ENCODE results near the gene CKAP4. TPM values are rescaled to one million over a fixed set of nuclear protein-coding genes. Genes with fewer than 3 reads are reported as not detected.
A peak's percentile ranks its signal among the peaks of the same experiment; 100 is the strongest.
"Not testable (repeated sequence)": the region's sequence is repeated elsewhere in the genome, so short reads cannot be mapped to it uniquely, and the experiment has no call there.

The CKAP4 gene
- 36.2 and 55.9 TPM in 2 replicates for total RNA-seq

DNA sequence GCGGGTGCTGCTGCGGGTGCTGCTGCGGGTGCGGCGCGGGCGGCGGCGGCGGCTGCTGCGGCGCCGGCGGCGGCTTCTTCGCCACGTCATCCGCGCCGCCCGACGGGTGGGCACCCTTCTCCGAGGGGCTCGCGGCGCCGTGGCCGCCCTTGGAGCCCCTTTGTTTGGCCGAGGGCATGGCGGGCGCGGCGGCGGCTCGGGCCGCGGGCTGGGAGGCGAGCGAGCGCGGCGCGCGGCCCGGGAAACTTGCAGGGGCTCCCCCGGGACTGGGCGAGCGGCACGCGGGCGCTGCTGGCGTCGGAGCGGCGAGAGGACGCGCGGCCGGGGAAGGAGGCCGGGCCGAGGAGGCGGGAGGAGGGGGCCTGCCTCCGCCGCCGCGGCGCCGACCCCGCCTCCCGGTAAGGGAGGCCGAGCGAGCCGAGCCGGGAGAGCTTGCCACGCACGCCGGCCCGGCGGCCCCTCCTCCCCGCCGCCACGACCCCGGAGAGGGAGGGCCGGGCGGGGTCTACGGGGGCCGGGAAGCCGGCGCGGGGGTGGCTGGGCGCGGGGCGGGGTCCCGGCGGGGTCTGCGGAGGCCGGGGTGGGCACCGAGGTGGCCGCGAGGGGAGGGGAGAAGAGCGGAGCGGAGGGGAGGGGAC, at the start of gene CKAP4:
TSS of gene CKAP4 (minus strand) at position 347 of the 638 bp plus-strand sequence. CDS start at position 178, 169 bp downstream.
- DNase-seq (ENCODE audit: low read depth in 2 of 2), result peak; percentile 43 to 91

- DNase-seq (ENCODE audit: low read depth in 2 of 2), result no peak
Measured at GRCh38 chr12:106297075-106297474, 49.3 kb upstream of the CKAP4 start.

DNA sequence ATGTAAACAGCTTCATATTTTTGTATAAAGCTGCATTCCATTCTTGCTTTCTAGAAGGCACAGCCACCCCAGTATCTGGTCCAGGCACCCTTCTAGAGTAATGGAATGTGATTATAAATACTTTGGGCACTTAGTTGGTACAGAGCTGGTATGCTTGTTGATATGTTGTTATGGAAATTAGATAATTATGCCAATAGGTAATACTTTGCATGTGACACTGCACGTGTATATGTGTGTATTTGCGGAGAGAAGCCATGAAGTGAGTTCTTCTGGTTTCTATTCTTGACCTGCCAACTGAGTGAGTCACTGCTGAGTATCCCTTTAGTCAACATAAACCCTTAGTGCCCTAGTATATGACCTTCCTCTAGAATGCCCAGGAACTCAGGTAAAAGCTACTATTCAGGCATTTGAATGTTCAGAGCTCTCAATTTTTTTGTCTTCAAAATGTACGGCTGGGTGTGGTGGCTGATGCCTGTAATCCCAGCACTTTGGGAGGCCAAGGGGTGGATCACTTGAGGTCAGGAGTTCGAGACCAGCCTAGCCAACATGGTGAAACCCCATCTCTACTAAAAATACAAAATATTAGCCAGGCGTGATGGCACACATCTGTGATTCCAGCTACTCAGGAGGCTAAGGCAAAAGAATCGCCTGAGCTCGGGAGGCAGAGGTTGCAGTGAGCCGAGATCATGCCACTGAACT, 48.5 kb upstream of the CKAP4 start:
- DNase-seq (ENCODE audit: low read depth in 2 of 2), result peak in 1 of 2 donors; percentile 29

GRCh38 chr12:106292339-106292738, 44.5 kb upstream of the CKAP4 start:
- no peak for DNase-seq (ENCODE audit: low read depth in 2 of 2)

DNA sequence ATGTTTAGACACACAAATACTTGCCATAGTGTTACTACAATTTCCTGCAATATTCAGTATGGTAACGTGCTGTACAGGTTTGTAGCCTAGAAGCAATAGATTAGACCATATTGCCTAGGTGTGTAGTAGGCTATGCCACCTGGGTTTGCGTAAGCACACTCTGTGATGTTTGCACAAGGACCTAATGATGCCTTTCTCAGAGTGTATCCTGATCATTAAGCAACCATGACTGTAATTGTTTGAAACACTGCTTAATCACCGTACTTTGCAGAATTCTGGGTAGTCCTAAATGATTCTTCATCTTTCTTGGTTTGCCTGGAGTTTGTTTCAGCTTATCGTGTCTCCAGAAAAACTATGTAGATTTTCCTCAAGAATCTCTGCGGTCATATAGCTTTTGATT, 43.5 kb upstream of the CKAP4 start:
- DNase-seq (ENCODE audit: low read depth in 2 of 2), result no peak

GRCh38 chr12:106290666-106291065, 42.8 kb upstream of the CKAP4 start:
- DNase-seq (ENCODE audit: low read depth in 2 of 2), result no peak

DNA sequence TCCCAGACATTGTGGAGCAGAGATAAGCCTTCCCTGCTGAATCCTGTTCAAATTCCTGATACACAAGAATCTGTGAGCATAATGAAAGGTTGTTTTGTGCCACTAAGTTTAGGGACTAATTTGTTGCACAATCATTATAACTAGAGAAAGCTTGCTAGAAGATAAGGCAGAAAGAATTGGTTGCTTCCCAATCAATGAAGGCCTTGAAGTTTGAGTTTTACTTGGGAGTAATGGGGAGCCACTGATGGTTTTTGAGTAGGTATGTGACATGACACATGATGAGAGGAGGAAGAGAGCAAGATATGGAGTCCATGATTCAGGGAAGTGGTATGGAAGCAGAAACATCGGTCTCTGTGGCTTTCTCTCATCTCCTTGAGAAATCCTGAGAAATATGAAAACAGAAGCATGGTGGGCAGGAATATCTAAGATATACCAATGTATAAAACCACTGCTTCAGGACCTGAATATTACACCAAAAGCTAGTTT, 41.4 kb upstream of the CKAP4 start:
- no peak for DNase-seq (ENCODE audit: low read depth in 2 of 2)

- peak; percentile 78 to 90 for DNase-seq (ENCODE audit: low read depth in 2 of 2)
Measured at GRCh38 chr12:106288494-106289195, 40.8 kb upstream of the CKAP4 start.

- DNase-seq (ENCODE audit: low read depth in 2 of 2), result no peak
Measured at GRCh38 chr12:106288101-106288493, 40.3 kb upstream of the CKAP4 start.

GRCh38 chr12:106287364-106287763, 39.5 kb upstream of the CKAP4 start:
- no peak for DNase-seq (ENCODE audit: low read depth in 2 of 2)

- DNase-seq (ENCODE audit: low read depth in 2 of 2), result not testable (repeated sequence)
Measured at GRCh38 chr12:106286576-106287162, 38.8 kb upstream of the CKAP4 start.

DNA sequence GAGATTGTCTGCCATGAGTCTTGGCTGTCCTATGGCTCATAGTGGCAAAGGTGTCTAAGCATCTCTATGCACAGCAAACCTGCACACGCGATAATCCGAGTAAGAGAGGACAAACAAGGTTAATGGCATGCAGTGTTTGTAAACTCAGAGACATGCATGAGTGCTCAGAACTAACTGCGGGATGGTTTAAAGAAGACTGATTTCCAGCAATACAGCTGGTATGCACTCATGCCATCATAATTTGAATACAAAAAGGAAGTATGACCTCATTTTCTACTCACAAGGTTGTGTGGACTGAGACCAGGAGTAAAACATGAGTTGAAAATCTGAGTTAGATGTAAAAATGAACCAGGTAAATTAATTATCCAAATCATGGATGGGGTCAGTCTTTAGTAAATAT, 38.2 kb upstream of the CKAP4 start:
- DNase-seq (ENCODE audit: low read depth in 2 of 2), result no peak

- DNase-seq (ENCODE audit: low read depth in 2 of 2), result no peak
Measured at GRCh38 chr12:106284358-106285105, 36.7 kb upstream of the CKAP4 start.

- peak; percentile 49 to 64 for DNase-seq (ENCODE audit: low read depth in 2 of 2)
Measured at GRCh38 chr12:106282457-106283097, 34.8 kb upstream of the CKAP4 start.

DNA sequence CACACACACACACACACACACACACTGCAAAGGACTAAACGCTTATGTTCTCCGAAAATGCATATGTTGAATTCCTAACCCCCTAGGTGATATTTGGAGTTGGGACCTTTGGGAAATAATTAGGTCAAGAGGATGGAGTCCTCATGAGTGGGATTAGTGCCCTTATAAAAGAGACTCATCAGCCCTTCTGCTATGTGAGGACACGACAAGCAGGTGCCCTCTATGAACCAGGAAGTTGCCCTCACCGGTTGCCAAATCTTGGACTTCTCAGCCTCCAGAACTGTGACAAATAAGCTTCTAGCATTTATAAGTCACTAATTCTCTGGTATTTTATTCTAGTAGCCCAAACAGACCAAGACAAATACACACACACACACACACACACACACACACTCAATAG, 34.0 kb upstream of the CKAP4 start:
- no peak for DNase-seq (ENCODE audit: low read depth in 2 of 2)

DNA sequence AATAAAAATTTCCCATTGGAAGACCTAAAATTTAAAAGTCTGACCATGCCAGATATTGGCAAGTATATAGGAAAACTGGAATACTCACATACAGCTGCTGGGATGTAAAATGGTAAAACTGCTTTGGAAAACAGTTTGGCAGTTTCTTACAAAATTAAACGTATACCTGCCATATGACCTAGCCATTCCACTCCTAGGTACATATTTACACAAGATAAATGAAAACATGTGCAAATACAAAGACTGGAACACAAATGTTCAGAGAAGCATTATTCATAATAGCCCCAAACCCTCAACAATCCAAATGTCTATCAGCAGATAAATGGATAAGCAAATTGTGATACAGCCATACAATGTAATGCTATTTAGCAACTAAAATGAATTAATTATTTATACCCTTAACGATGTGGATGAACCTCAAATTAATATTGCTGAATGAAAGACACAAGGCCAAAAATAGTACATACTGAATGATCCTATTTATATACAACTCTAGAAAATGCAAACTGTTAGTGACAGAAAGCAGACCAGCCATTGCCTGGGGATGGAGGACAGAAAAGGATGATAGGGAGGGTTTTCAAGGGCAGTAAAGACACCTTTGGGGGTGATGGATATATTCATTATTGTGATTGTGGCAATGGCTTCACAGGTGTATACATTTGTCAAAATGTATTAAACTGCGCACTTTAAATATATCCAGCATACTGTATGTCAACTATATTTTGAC, 33.4 kb upstream of the CKAP4 start:
- DNase-seq (ENCODE audit: low read depth in 2 of 2), result no peak

DNA sequence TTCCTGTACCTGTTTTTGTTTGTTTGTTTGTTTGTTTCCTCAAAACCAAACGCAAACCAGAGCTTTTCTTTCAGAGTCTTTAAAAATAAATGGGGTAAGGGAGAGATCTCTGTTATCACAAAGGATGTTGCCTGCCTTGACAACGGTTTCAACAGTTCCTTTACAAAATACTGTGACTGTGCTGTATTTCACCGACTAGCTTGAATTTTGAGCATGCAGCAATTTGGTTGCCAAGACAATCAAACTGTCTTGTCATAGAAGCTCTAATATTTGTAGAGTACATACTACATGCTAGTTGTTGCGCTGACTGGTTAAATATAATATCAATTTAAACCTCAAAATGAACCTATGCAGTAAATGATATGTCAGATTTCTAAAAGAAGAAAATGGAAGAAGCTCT, 32.3 kb upstream of the CKAP4 start:
- DNase-seq (ENCODE audit: low read depth in 2 of 2), result no peak

- DNase-seq (ENCODE audit: low read depth in 2 of 2), result no peak
Measured at GRCh38 chr12:106276032-106276740, 28.4 kb upstream of the CKAP4 start.

DNA sequence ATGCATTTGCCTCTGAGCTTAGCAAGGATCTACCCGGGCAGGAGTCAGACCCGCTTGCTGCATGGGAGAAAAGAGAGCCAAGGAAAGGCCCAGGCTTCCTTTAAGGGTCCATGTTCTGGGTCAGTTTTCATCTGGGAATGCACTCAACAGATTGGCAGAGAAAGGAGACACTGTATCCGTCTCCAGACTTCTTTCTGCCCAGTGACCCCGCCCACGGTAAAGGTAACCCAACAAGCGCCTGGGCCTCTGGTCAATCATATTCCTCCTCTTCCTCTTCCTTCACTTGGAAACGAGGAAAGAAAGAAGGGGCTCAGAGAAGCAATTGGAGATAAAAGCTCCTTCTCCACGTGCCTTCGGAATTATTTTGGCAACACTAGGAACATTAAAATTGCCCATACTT, 27.6 kb upstream of the CKAP4 start:
- no peak for DNase-seq (ENCODE audit: low read depth in 2 of 2)

Data from dermis microvascular lymphatic vessel endothelial cell (primary cell).